Ureter (tissue), 1 donor: ENCODE measurements around the gene RASSF3. TPM values are rescaled to one million over a fixed set of nuclear protein-coding genes. Genes with fewer than 3 reads are reported as not detected.
"Not testable (repeated sequence)": the region's sequence is repeated elsewhere in the genome, so short reads cannot be mapped to it uniquely, and the experiment has no call there.

Source experiments
- DNase-seq: peaks from one replicate; pipeline ENCODE4 v3.0.0-alpha.2; 2020; ENCODE audit warnings: low spot score
- total RNA-seq: library from RNA; stranded (reverse); gene quantifications from one replicate; pipeline ENCODE4 v1.2.4, GENCODE V29; 2023
- donor health status: DM: yes; HTN: yes; CAD: no.

The RASSF3 gene, protein sequence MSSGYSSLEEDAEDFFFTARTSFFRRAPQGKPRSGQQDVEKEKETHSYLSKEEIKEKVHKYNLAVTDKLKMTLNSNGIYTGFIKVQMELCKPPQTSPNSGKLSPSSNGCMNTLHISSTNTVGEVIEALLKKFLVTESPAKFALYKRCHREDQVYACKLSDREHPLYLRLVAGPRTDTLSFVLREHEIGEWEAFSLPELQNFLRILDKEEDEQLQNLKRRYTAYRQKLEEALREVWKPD
- total RNA-seq, result 42.6 TPM

DNA sequence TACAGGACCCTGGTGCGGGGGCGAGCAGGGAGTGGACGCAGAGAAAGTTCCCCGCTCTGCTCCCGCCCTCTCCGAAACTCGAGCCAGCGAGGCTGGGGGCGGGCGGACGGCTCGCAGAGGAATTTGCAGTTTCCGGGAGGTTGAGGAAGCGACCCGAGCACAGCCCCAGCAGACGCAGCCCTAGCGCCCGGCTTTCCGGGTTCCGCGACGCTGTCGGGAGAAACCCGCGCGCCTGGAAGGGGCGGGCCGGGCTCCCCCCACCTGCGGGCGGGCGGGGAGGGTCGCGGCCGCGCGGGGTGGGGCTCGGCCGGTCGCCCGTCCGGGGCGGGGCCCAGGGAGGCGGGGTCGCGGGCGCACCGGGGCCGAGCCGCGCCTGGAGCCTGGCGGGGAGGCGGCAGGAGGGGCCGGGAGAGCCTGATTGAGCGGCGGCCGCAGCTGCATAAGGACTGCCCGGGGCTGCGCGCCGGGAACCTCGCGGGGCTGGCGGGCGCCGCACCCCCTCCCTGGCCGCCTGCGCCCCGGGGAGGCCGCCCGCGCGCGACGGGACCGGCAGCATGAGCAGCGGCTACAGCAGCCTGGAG, at the start of gene RASSF3:
Gene RASSF3, plus strand, starts transcription at position 417 of the 581 bp plus-strand sequence. Its CDS starts 138 bp downstream, at position 555.
- DNase-seq, result peak; percentile 71

DNA sequence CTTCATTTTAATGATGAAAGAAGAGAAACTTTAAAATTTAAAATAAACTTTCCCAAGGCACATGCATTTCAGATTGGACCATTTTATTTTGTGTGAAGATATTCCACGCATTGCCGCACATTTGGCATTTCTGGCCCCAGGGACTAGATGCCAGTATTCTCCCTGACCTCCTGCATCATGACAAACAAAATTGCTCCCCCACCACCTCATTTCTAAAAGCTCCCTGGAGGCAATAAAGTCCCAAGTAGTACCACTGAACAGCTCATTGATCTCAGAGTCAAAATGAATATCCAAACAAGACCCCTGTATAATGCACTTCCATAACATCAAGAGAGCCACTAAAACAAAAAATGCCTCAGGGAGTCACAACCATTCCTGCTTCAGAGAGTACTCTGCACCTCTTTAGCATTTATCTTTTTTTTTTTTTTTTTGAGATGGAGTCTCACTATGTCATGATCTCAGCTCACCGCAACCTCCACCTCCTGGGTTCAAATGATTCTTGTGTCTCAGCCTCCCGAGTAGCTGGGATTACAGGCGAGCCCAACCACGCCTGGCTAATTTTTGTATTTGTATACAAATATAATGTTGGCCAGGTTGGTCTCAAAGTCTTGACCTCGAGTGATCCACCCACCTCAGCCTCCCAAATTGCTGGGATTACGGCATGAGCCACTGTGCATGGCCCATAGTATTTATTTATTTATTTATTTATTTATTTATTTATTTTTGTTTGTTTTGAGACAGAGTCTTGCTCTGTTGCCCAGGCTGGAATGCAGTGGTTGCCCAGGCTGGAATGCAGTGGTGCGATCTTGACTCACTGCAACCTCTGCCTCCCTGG, 48.8 kb upstream of the RASSF3 start:
- no peak for DNase-seq

DNA sequence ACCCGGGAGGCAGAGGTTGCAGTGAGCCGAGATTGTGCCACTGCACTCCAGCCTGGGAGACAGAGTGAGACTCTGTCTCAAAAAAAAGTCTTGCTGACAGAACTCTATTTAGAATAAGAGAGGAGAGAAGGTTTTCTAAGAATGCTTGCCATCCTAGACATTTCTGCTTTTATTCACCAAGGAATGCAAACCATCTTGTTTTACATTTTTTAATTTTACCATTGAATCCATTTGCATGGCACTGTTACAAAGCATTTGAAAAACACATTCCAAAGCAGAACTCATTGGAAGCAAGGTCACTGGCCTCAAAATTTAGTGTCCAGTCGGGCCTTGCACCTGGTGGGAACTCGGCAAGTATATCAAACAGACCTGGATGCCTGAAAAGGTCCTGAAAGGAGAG, 44.2 kb upstream of the RASSF3 start:
- DNase-seq, result no peak

- DNase-seq, result no peak
Observed at GRCh38 chr12:64566831-64567517, 43.3 kb upstream of the RASSF3 start.

GRCh38 chr12:64567570-64567969, 42.7 kb upstream of the RASSF3 start:
- no peak for DNase-seq

GRCh38 chr12:64568298-64568697, 42.0 kb upstream of the RASSF3 start:
- no peak for DNase-seq

- DNase-seq, result no peak
Observed at GRCh38 chr12:64569923-64570691, 40.2 kb upstream of the RASSF3 start.

DNA sequence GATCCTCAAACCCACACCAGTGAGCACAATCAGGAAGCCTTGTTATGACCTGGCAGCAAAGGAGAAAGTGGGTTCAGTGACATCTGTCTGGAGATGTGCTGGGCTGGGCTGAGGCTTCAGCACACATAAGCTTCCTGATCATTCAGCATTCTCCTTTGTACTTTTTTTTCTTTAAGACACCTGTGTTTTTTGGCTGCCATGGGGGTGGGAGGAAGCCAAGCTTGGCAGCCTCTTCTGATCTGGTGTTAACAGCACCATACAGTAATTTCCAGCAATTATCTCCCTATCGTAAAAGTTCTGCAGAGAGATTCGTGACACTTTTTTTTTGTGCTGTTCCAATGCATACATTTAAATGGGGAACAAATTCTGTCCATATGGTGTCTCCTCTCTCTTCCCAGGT, 38.9 kb upstream of the RASSF3 start:
- no peak for DNase-seq

- no peak for DNase-seq
Observed at GRCh38 chr12:64572241-64572640, 38.1 kb upstream of the RASSF3 start.

GRCh38 chr12:64574837-64575236, 35.5 kb upstream of the RASSF3 start:
- no peak for DNase-seq

GRCh38 chr12:64577046-64577445, 33.2 kb upstream of the RASSF3 start:
- no peak for DNase-seq

DNA sequence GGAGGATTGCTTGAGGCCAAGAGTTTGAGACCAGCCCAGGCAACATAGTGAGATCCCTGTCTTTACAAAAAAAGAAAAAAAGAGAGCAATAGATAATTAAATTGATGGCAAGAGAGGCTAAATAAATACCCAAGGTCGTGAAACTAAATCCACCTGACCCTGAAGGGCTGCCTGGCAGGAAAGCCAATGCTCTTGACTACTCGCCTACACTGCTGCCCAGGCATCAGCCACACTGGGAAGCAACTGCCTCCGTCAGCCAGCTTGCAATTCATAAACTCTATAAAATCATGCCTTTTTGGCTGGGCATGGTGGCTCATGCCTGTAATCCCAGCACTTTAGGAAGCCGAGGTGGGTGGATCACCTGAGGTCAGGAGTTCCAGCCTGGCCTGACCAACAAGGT, 31.7 kb upstream of the RASSF3 start:
- DNase-seq, result no peak

DNA sequence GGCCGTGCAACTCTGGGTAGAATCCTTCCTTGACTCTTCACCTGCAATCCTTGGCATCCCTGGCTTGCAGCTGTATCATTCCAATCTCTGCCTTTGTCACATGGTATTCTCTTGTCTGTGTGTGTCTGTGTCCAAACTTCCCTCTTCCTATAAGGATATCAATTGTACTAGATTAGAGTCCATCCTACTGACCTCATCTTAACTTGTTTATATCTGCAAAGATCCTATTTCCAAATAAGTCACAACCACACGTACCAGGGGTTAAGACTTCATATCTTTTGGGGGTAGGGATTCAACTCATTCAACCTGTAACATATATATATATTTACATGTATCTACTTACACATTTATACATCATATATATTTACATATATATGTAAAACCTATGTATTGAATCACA, 29.6 kb upstream of the RASSF3 start:
- DNase-seq, result no peak

- no peak for DNase-seq
Observed at GRCh38 chr12:64582114-64582513, 28.2 kb upstream of the RASSF3 start.

- DNase-seq, result no peak
Observed at GRCh38 chr12:64582862-64583261, 27.4 kb upstream of the RASSF3 start.

GRCh38 chr12:64583395-64583770, 26.9 kb upstream of the RASSF3 start:
- DNase-seq, result not testable (repeated sequence)

DNA sequence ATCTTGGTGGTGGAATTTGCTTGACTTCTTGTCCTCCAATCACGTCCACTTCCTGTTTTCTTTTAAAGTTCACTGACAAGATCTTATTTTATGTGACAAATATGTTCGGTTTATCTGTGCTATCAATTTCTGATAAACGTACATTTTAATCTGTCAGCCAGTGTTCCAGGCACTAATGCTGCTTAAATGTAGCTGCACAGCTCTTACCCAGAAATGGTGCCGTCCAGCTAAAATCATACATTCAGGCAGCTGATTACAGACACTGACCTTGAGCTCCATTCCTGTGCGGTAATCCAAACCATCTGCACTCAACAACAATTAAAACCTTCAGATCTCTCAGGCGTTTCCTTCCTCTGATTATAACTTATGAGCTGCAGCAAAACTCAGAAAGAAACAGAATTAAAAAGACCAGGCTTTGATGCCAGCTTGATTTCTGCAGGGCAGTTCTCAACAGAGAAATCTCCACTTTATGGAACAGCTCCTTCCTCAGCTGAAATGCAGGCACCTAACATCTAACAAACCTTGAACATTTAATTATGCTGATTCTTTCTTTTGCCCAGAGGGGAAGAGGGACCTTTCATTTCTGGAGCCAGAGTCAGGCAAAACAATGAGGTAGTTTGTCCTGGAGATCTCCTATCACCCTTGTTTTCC, 26.4 kb upstream of the RASSF3 start:
- no peak for DNase-seq

- DNase-seq, result no peak
Observed at GRCh38 chr12:64585104-64585503, 25.2 kb upstream of the RASSF3 start.

DNA sequence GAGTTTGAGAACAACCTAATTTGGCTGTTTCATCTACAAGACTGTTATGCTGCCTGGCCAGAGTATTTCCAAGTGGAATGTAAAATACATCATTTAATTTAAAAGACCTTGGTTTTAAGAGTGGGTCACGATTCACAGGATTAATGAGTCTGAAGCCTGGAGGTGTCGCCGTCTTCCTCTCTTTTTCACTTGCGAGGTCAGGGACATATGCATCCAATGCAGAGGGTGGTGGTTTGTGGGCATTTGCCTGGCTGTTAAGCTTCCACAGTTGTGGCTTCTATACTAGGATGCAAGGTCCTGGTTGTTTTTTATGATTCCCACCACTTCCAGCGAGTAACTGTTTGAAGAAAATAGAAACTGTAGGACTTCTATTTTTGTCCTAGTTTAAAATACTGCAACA, 22.8 kb upstream of the RASSF3 start:
- DNase-seq, result no peak

GRCh38 chr12:64590183-64590582, 20.1 kb upstream of the RASSF3 start:
- DNase-seq, result no peak
